ENCODE data around the gene S100A5. TPM values are rescaled to one million over a fixed set of nuclear protein-coding genes. Genes with fewer than 3 reads are reported as not detected.

S100A5 gene
- total RNA-seq, 4 donors from 2014 or later = 0.98 TPM; not detected in 3

DNA sequence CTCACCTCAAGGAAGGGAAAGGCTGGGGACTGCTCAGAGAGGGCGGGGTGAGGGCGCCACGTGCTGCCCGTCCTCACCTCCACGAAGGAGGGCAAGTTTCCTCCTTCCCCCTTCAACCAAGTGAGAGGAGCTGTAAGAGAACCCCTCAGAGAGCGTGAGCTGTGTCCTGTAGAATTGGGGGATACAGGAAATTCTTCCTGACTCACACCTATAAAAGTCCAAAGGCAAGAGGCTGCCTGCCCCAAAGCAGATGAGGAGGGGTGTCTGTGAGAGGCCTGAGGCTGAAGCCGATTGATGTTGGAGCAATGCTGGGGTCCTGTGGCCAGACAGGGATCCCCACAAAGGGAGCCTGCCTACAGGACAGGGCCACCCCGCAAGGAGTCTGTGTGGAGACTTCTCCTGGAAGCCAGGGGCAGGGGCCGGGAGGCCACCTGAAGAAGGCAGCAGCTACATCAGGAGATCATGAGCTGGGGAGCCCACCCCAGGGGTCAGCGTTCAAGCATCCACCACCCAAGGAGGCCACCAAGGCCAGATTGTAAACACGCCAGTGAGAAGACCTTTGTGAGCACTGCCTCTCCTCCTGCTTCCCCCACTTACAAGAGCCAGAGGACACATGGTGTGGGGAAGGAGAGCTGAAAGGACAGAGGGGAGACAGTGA lies 32.7 kb downstream of the S100A5 start:
- DNase-seq (ENCODE audit: extremely low spot score) = no peak
- Histone ChIP-seq H3K4me3 (no peak overlapping the region), H3K27me3 (no peaks in the 10 kb centered on the region), H3K27ac (replicated peaks in 1 of 4) (peak overlapping the region; percentile 78 to 84 (median 80)), H3K9me3 (no peaks in the 10 kb centered on the region), H3K4me1 (peaks cover 19 to 41% (median 37%) of the 10 kb centered on the region in 4 donors), H3K36me3 (no peaks in the 10 kb centered on the region)
- WGBS = 86% methylated on average over 9 of the region's 11 CpGs
- intact Hi-C loops (cut with DNase I) = no loop called here
- no peak for TF ChIP-seq POLR2A (IDR thresholded peaks at IDR 0.05; ENCODE audit: low read depth)
- TF ChIP-seq, protein P1, sequence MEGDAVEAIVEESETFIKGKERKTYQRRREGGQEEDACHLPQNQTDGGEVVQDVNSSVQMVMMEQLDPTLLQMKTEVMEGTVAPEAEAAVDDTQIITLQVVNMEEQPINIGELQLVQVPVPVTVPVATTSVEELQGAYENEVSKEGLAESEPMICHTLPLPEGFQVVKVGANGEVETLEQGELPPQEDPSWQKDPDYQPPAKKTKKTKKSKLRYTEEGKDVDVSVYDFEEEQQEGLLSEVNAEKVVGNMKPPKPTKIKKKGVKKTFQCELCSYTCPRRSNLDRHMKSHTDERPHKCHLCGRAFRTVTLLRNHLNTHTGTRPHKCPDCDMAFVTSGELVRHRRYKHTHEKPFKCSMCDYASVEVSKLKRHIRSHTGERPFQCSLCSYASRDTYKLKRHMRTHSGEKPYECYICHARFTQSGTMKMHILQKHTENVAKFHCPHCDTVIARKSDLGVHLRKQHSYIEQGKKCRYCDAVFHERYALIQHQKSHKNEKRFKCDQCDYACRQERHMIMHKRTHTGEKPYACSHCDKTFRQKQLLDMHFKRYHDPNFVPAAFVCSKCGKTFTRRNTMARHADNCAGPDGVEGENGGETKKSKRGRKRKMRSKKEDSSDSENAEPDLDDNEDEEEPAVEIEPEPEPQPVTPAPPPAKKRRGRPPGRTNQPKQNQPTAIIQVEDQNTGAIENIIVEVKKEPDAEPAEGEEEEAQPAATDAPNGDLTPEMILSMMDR (IDR thresholded peaks at IDR 0.05) = no peak

DNA sequence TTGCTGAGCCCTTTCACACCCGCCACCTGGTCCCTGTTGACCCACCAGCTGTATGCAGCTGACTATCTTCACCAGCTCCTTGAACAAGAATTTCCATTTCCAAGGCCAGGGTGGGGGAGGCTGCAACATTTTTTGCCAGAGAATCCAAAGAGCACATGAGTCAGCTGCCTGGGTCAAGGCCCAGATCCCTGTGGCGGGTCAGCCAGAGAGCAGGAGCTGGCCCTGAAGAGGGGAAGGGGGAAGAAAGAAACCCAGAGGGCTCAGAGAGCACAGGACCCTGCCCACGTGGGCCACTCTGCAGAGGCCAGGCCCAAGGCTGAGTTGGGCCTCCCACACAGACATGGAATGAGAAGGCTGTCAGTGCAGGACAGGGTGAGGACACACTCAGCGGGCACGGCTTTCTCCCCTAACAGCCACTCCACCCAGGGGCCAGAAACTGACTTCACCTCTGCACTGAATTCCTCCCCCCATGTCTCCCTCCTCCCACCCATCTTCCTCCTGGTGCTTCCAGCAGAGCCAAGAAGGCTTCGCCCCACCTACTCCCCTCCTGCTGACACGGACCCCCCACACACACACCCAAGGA lies 33.8 kb downstream of the S100A5 start:
- H3K27ac ChIP-seq (replicated peaks in 1 of 4) = peak overlapping the region; percentile 78 to 84 (median 80)
- no peaks in the 10 kb centered on the region for H3K27me3 ChIP-seq
- no peak overlapping the region for H3K4me3 ChIP-seq
- intact Hi-C loops (cut with DNase I) = no loop called here
- H3K9me3 ChIP-seq = no peaks in the 10 kb centered on the region
- no peaks in the 10 kb centered on the region for H3K36me3 ChIP-seq
- TF ChIP-seq EP300 (IDR thresholded peaks at IDR 0.05) (no peak), POLR2AphosphoS5 (IDR thresholded peaks at IDR 0.05) (peak; percentile 93), POLR2A (IDR thresholded peaks at IDR 0.05; ENCODE audit: low read depth) (no peak)
- TF ChIP-seq, protein P1 (IDR thresholded peaks at IDR 0.05) = peak in 1 of 3 experiments; percentile 6
- peak; percentile 97 for DNase-seq (ENCODE audit: extremely low spot score)
- peaks cover 19 to 41% (median 37%) of the 10 kb centered on the region in 4 donors for H3K4me1 ChIP-seq
- 36% methylated on average over 6 of the region's 7 CpGs for WGBS

DNA sequence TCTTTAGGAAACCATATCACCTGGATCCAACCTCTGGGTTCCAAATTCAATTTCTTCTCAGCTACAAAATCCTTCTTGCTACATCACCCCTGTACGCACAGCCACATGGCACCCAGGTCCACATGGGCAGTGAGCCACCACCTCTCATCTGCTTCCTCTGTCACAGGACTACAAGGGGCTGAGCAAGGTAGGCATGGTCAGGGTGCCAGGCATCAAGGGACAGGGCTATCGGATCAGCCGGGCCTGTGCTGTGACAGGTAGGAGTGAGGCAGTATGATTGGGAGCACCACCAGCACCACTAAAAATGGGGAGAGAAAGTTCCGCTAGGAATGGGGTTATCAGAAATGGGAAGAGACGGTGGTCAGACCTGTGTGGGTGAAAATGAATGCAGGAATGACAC lies 34.3 kb downstream of the S100A5 start:
- Histone ChIP-seq H3K4me3 (no peak overlapping the region), H3K9me3 (no peaks in the 10 kb centered on the region), H3K27me3 (no peaks in the 10 kb centered on the region), H3K36me3 (no peaks in the 10 kb centered on the region), H3K4me1 (peaks cover 19 to 41% (median 37%) of the 10 kb centered on the region in 4 donors), H3K27ac (replicated peaks in 1 of 4) (peak overlapping the region; percentile 78 to 84 (median 80))
- 77% methylated on average over 5 of the region's 5 CpGs for WGBS
- DNase-seq (ENCODE audit: extremely low spot score) = no peak
- TF ChIP-seq POLR2A (IDR thresholded peaks at IDR 0.05; ENCODE audit: low read depth) = no peak
- TF ChIP-seq, protein P1 (IDR thresholded peaks at IDR 0.05) = no peak
- TF ChIP-seq POLR2AphosphoS5 (IDR thresholded peaks at IDR 0.05) = no peak
- TF ChIP-seq EP300 (IDR thresholded peaks at IDR 0.05) = no peak
- intact Hi-C loops (cut with DNase I) = no loop called here

DNA sequence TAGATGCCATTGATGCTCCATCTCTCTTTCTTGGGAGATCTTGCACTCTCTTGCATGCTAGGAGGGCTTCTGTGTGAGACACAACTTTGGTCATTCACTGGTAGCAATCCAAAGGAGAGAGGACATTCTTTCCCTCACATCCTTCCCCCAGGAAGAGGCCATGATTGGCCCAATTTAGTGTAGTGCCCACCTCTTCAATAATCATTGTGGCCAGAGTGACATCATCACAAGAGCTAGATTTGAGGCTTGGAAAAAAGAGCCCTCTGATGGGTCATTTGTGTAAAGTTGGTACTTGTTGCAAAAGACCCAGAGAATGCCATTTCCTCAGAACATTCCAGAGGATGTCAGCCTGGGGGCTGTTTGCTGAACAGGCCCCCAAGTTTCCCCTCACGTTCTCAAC lies 35.2 kb downstream of the S100A5 start:
- intact Hi-C loops (cut with DNase I) = no loop called here
- peaks cover 19 to 34% (median 31%) of the 10 kb centered on the region in 4 donors for H3K4me1 ChIP-seq
- 71% methylated on average over 1 of the region's 1 CpG for WGBS
- no peaks in the 10 kb centered on the region for H3K9me3 ChIP-seq
- no peak overlapping the region for H3K4me3 ChIP-seq
- no peak for DNase-seq (ENCODE audit: extremely low spot score)
- no peaks in the 10 kb centered on the region for H3K27me3 ChIP-seq
- H3K27ac ChIP-seq (replicated peaks in 1 of 4) = peak overlapping the region; percentile 78 to 84 (median 80)
- TF ChIP-seq POLR2AphosphoS5 (IDR thresholded peaks at IDR 0.05) (no peak), EP300 (IDR thresholded peaks at IDR 0.05) (no peak), POLR2A (IDR thresholded peaks at IDR 0.05; ENCODE audit: low read depth) (no peak)
- TF ChIP-seq, protein P1 (IDR thresholded peaks at IDR 0.05) = no peak
- H3K36me3 ChIP-seq = no peaks in the 10 kb centered on the region
